Measurements from ENCODE around the gene ANKRD36. TPM values are rescaled to one million over a fixed set of nuclear protein-coding genes. Genes with fewer than 3 reads are reported as not detected.
"Not testable (repeated sequence)": the region's sequence is repeated elsewhere in the genome, so short reads cannot be mapped to it uniquely, and the experiment has no call there.

ANKRD36 gene
- total RNA-seq: 8.1 TPM

DNA sequence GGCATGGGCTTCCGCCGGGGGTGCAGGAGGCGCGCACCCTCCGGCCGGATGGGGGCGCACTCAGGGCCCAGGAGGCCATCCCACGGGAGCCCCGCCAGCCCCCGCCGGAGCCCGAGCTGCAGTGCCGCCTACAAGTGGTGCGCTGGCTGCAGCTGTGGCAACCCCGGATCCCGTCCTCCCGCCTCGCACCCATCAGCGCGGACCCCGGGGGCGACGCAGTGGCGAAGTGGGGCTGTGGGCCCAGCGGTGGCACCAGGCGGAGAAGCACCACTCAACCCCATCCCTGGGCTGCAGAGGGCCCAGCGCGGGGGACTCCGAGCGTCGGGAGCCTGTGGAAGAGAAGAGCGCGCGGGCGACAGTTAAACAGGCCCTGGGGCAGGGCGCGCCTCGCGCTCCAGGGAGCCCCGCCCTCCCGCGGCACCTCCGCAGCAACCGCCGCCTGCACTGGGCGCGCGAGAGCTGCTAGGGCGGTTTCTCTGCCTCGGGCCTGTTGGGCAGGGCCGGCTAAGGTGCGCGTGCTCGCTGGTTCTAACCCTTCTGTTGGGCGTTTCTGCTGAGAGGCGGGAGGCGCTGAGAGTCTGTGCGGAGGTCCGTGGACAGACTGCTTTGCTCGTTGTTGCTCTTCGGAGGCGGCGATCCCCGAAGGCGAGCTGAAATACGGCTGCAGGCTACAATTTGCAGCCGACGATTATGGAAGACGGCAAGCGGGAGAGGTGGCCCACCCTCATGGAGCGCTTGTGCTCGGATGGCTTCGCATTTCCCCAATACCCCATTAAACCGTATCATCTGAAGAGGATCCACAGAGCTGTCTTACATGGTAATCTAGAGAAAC is at the start of gene ANKRD36:
Gene ANKRD36, plus strand, starts transcription at position 104 of the 832 bp plus-strand sequence. Its CDS starts 587 bp downstream, at position 691.
- peak; percentile 97 for ATAC-seq

DNA sequence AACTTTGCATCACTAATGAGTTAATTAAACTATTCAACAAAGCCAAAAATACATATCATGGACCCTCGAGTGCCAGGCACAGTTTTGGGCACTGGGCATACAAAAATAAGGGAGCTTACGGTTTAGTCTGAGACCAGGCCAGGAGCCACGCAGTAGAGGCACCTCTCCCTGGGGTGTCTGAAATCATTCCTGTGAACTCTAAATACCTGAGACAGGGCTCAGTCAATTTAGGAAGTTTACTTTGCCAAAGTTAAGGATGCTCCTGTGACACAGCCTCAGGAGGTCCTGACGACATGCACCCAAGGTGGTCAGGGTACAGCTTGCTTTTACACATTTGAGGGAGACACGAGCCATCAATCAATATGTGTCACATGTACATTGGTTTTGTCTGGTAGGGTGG is 46.9 kb upstream of the ANKRD36 start:
- ATAC-seq: not testable (repeated sequence)

DNA sequence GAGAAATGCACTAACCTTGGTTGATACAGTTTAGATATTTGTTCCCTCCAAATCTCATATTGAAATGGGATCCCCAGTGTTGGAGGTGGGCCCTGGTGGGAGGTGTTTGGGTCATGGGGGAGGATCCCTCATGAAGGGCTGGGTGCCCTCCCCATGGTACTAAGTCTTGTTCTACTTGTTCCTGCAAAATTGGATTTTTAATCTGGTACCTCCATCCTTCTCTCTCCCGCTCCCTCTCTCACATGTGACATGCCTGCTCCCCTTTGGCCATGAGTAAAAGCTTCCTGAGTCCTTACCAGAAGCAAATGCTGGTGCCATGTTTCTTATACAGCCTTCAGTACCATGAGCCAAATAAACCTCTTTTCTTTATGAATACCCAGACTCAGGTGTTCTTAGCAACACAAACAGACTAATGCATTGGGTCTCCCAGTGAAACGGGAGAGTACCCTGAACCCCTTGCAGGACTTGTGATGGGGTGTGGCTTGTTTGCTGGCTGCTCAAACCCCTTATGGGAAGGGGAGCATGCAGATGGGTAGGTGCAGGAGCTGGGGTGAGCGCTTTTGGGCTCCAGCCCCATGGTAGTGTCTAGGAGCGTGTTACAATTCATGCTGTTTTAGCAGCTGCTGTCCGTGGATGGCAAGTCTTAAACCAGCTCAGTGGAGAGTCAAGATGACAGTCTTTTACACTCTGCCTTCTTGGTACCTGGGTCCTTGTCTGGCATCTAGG is 45.5 kb upstream of the ANKRD36 start:
- peak; percentile 43 for ATAC-seq

DNA sequence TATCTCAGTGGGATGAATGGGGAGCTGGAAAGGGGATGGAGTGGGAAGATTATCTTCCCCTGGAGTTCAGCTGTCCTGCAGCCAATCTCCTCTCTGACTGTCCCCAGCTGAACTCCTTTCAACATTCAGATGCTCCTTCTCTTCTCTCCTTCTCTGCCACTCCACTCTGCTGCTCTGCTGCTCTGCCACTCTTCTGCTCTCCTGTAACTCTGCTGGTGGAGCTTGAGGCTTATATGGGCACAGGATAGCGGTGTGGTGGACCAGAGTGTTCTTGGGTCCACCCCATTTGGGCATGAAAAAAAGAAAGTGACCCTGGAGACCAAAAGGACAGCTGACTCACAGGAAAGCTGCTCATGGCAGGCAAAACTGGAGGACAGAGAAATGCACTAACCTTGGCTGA is 44.9 kb upstream of the ANKRD36 start:
- ATAC-seq: peak; percentile 52

DNA sequence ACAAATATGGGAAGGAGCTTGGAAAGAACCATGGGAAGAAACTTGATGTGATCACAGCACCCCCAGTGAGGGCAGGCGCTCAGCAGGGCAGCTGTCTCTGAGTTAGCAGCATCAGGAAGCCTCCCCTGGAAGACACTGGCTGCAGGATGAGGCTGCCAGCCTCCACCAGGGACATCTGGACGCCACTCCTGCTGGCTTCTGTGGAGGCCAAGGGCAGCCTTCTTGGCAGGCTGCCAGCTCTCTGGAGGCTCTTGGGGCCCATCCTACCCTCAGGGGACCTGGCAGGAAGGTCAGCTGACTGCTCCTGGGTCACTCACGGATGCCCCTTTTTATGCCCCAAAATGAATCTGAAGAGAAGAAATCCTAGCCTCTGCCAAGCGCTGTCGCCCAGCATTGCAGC is 44.2 kb upstream of the ANKRD36 start:
- not testable (repeated sequence) for ATAC-seq

DNA sequence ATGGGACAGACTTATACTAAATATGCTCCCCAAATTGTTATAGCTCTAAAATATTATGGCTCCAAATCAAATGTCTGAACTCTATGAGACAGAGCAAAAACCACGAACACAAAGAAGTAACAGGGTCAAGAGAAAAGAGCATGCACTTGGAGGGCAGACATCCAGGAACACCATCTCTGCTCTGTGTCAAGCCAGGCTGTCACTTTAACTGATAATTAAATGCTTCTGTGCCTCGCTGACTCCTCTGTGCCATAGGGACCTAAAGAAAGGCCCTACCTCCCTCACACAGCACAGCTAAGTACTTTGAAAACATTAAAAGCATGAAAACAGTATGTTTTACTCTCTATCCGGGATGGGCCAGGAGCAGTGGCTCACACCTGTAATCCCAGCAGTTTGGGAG is 42.0 kb upstream of the ANKRD36 start:
- ATAC-seq: not testable (repeated sequence)

DNA sequence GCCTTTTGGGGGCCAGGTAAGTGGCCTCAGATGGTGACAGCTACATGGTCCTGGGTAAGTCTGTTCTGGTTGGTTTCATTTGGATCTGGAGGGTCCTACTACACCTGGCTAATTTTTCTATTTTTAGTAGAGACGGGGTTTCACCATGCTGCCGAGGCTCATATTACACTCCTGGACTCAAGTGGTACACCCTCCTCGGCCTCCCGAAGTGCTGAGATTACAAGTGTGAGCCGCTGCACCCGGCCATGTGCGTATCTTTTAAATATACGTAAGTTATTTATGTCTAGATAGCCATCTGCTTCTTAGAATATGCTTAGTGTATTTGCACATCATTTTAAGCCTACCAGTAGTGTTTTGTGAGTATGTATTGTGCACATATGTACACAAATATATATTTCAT is 35.7 kb upstream of the ANKRD36 start:
- ATAC-seq: not testable (repeated sequence)

DNA sequence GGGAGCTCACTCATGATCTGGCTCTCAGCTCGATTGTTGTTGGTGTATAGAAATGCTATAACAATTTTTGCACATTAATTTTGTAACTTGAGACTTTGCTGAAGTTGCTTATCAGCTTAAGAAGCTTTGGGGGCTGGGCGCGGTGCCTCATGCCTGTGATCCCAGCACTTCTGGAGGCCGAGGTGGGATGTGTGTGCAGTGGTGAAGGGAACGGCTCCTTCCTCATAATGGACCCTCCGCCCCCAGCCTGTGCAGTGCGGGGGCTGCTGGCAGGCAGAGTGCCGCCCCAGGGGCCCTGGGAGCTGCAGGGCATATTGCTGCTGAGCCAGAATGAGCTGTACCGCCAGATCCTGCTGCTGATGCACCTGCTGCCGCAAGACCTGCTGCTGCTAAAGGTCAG is 32.1 kb upstream of the ANKRD36 start:
- ATAC-seq: not testable (repeated sequence)

DNA sequence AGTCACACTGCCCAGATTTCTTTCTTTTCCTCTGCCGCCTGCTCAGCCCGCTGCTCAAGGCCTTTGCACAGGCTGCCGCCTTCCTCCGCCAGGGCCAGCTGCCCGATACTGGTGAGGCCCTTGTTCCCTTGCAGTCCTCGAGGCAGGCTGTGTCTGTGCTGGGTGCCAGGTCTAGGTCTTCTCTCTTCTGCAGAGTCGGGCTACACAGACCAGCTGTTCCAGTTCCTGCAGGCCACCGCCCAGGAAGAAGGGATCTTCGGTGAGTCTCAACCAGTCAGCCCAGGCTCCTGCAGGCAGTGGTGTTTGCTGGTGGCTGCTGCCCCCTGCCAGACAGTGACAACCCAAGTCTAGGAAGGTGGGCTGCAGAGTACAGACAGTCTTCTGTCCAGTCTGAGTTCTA is 30.7 kb upstream of the ANKRD36 start:
- ATAC-seq: peak; percentile 89

DNA sequence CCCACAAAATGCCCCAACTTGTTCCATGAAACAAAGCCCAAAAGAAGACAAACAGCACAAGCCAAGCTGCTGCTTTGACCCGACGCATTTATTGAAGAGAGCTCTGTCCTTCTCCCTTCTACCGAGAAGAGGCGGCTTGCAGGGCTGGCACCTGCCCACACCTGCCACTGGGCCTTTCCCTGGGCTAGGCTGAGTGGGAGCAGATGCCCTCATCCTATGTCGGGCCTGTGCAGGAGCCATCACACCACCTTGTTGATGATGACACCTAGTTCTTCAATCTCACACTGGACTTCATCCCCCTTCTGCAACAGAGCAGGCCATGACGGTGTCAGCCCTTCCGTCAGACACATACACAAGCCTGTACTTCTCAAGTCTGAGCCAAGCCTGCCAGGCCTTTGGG is 29.4 kb upstream of the ANKRD36 start:
- not testable (repeated sequence) for ATAC-seq

DNA sequence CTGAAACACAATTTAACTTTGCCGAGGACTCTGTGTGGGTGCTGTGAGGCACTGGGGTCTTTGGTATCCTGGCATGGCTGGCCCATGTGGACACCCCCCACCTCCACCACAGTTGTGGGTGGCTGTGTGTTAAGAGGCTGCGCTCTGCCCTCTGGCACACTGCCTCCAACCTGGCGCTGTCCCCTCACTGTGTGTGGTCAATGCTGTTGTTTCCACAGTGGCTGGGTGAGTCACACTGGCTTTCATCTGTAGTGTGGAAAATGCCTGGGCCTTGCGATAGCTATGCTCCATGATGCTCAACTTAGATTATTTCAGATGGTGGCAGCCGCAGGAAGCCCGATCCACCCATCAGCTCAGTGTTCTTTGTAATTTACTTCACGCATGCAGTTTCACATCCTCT is 27.9 kb upstream of the ANKRD36 start:
- not testable (repeated sequence) for ATAC-seq

DNA sequence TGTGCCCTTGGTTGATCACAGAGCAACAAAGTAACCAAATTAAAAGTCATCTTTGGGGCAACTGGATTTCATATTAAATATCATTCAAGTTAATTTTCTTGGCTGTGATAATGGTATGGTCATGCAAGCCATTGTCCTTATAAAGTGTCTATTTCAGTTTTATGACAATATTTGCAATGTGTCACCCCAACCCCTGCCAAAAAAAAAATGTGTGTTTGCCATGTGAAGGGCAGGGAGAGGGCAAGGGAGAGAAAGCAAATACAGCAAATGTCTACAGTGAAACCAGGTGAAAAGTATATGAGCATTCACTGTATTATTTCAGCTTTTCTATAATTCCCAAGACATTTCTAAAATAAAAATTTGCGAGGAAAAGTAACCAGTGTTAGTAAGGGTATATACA is 24.2 kb upstream of the ANKRD36 start:
- not testable (repeated sequence) for ATAC-seq

DNA sequence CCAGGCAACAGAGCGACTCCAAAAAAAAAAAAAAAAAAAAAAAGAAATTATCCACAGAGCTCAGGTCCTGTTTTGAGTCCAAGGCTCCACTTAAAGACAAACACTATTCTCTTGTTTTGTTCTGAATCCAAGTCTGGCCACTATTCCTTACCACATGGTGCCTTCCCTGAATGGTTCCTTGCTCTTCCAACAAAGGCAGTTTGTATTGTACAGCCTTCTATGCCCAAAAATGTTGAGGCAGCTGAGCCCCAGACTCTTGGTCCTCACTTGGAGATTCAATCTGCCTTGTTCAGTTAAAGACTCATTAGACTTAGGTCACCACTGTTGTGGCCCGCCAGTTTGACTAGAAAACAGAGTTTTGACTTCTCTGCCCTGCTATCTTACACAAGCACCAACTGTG is 20.0 kb upstream of the ANKRD36 start:
- ATAC-seq: not testable (repeated sequence)

DNA sequence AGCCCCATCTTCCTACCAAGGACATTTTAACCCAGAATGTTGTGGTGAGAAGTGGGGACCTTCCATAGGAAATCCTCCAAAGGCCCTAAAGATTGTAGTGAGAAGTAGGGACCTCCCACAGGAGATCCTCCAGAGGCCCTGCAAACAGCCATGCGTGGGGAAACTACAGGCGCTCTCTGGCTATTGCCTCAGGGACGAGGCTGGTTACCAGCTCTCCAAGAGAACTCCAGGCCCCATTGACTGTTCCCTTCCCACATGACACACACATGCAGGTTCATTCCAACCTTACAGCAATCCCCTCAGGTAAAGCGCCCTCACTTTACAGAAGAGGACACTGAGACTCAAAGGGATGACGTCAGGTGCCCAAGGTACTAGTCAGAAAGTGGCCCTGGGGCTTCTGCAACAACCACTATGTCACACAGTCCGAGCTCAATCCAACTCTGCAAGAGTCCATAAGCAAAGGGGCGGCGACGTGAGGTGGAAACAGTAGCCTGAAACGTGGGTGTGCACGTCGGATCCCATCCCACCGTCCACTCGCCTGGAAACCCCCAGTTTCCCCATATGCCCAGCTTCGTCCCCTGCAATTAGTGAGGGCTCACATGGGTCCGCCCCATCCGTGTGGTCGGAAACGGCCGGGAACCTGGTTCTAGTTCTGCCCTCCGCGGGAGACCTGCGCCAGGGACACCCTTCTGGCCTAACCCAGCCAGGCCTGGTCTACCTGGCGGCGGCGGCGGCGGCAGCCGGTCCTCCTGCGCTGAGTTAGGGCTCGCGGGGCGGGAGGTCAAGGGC is 18.8 kb upstream of the ANKRD36 start:
- ATAC-seq: peak; percentile 30

DNA sequence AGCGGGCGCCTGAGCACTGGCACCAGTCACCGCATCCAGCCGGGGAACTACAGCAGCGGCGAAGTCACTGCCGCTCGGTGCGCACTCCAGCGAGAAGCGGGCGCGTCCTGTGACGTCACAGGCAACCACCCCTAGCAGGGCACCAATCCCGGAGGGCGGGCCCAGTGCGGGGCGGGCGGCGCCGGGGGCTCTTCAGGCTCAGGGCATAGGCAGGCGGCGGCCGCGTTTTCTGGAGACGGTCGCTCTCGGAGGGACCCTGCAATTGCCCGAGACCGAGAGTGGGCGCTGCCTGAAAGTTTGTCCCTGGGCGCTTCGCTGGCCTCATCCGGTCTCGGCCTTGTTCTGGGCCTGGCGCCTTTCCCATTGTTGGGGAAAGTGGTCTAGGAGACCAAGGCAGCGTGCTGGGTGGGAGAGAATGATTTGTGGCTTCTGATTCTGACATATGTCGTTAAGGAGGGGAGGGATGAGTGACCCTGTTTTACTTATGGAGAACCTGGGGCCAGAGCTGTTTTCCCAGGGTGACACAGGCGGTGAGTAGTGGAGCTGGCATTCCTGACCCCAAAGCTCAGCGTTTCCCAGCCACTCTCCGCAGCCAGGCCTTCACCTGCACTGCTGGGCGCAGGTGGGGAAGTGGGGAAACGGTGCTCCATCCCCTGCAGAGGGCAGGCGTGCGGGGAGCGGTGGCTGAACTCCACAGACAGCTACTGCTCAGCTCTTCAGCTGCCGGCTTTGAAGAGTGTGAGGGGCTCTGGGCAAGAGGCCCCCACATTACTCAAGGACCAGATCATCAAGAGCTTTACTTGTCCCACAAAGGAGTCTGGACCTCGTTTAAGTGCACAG is 18.0 kb upstream of the ANKRD36 start, which contains the start of gene FAHD2B:
Gene FAHD2B, minus strand, starts transcription at position 111 of the 840 bp plus-strand sequence. CDS start 3,176 bp downstream, outside the sequence.
- ATAC-seq: peak; percentile 94

DNA sequence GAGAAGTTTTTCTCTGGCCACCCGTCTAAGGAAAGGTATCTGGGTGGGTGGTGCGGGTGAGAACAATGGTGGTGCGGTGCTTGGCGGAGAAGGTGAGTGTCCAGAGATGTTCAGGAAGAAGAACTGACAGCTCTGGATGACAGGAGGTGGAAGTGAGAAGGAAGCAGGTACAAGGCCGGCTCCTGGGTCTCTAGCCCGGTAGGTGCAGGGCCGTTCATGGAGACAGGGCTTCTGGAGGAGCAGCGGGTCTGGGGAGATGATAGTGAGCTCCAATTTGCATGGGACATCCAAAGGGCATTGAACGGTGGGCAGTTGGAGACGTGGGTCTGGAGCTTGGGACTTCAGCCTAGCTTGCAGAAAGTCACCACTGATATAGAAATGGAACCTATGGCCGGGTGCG is 17.3 kb upstream of the ANKRD36 start:
- no peak for ATAC-seq

DNA sequence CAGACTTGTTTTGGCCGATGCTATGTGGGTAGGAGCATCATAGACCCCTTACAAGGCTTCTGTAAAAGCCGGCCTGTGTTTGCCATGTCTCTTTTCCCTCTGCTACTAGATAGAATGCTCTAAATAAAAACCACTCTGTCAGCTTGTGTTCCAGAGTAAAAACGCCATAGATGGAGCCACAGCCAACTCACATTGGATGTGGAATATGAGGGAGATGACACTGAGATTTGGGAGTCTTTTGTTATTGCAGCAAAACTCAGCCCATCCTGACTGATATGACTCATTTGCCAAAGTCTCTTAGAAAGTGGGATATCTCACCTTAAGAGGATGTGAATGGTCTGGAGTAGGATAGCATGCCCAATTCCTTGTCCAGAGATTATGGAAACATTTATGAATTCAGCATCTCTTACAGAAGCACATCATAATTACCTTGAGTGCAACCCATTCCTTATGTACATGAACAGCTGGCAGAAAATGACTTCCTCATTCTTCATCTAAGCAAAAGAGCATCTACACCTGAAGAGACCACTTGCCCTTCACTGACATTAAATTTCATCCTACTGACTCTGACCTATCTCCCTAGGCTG is 14.1 kb upstream of the ANKRD36 start:
- not testable (repeated sequence) for ATAC-seq

DNA sequence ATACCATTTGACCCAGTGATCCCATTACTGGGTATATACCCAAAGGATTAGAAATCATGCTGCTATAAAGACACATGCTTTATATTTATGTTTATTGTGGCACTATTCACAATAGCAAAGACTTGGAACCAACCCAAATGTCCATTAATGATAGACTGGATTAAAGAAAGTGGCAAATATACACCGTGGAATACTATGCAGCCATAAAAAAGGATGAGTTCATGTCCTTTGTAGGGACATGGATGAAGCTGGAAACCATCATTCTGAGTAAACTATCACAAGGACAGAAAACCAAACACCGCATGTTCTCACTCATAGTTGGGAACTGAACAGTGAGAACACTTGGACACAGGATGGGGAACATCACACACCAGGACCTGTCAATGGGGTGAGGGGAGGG is 6.1 kb upstream of the ANKRD36 start:
- not testable (repeated sequence) for ATAC-seq

DNA sequence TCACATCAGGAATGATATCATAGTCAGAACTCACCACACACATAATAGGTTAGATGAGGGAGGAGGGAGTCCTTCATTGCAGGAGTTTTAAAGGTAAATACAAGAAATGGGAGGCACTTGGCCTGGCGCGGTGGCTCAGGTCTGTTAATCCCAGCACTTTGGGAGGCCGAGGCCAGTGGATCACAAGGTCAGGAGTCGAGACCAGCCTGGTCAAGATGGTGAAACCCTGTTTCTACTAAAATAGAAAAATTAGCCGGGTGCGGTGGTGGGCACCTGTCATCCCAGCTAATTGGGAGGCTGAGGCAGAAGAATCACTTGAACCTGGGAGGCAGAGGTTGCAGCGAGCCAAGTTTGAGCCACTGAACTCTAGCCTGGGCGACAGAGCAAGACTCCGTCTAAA is 1.7 kb upstream of the ANKRD36 start:
- not testable (repeated sequence) for ATAC-seq

DNA sequence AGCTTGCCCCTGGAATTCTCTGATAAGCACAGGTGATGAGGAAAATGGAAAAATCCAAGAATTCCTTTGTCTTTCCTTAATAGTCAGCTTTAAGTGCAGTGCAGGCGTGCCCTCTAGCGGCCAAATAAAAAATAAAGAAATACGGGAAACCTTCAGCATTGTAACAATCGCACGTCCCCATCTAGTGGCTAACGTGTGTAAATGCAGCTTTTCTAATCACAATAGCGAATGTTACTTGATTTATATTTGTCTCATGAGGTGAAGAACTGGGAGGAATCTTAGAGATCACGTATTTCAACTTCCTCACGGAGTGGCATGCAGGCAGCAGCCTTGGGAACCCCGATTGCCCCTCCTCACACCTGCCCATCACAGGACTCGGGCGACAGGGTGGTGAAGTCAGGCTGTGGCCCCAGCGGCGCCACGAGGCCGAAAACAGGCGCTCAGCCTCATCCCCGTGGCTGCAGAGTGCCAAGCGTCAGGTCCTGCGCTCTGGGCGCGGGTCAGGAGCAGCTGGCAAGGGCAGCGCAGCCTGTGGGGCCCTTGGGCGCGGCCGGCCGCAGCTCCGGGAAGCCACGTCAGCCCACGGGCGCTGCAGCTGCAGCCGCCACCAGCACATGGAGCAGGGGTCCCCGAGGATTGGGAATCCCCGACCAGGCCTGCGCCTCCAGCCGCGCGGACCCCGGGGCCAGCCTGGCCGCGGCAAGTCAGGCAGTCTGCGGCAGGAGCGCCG is 468 bp upstream of the ANKRD36 start:
- peak; percentile 89 for ATAC-seq

DNA sequence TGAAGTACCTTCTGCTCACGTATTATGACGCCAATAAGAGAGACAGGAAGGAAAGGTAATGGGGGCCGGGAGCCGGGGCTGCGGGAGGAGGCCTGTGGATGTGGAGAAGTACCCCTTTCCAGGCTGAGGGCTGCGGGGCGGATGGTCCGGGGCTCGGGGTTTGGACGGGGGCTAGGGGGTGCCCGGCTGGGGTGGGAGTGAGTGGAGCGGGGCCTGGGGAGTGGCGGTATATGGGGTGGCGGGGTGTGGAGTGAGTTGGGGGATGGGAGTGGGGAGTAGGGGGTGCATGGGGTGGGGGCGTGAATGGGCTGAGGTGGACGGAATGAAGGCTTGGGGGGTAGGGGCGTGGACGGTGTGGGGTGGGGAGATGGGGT is 916 bp downstream of the ANKRD36 start:
- peak; percentile 58 for ATAC-seq
